HS-27A (cell line): ENCODE data around the gene WDSUB1.
A peak's percentile ranks its signal among the peaks of the same experiment; 100 is the strongest.

Experiments
- DNase-seq: peaks from one replicate; pipeline ENCODE4 v3.0.0-alpha.2; 2012; ENCODE audit warnings: low read depth, missing footprints

WDSUB1 gene

DNA sequence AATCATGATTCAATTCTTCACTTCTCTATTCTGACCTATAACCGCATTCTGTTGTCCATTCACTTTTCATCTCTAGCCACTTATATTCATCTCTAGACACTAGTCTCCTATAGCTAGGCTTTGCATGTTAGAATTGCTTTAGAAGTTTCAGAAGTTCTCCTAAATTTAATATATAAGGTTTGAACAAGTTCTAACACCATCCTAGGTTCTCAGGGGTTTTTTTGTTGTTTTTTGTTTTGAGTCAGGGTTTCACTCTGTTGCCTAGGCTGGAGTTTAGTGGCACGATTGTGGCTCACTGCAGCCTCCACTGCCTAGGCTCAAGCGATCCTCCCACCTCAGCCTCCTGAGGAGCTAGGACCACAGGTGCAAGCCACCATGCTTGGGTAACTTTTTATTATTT, 19.9 kb downstream of the WDSUB1 start:
- no peak for DNase-seq

DNA sequence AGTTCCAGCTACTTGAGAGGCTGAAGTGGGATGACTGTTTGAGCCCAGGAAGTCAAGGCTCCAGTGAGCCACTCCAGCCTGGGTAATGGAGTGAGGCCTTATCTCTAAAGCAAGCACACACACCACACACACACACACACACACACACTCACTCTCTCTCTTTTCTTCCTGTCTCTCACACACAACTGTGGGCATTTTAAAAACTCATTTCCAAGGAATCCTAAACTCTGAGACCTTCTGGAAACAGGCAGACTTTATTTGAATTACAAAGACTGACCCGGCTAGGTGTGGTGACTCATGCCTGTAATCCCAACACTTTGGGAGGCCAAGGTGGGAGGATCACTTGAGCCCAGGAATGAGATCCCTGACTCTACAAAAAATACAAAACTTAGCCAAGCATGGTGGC, 21.3 kb downstream of the WDSUB1 start:
- no peak for DNase-seq

DNA sequence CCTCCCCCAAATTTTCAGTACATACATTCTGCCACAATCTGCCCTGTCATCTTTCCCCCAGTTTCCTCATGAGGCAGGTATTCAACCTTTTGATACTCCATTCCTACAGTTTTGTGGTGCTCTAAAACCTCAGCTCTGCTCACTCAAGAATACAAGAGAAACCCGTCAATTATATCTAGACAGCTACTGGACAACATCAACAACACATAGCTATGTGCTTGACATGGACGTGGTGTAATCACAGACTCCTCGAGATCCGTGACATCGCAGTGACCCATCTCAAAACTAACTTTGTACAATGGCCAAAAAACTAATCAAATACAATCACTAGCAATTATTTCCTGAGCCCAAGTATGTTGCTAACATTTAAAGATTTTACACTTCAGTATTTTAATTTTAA, 23.6 kb downstream of the WDSUB1 start:
- no peak for DNase-seq

GRCh38 chr2:159262226-159262625, 24.3 kb downstream of the WDSUB1 start:
- DNase-seq = no peak

GRCh38 chr2:159256159-159256558, 30.3 kb downstream of the WDSUB1 start:
- no peak for DNase-seq

- DNase-seq = no peak
These were observed 33.6 kb downstream of the WDSUB1 start for GRCh38 chr2:159252905-159253304.

DNA sequence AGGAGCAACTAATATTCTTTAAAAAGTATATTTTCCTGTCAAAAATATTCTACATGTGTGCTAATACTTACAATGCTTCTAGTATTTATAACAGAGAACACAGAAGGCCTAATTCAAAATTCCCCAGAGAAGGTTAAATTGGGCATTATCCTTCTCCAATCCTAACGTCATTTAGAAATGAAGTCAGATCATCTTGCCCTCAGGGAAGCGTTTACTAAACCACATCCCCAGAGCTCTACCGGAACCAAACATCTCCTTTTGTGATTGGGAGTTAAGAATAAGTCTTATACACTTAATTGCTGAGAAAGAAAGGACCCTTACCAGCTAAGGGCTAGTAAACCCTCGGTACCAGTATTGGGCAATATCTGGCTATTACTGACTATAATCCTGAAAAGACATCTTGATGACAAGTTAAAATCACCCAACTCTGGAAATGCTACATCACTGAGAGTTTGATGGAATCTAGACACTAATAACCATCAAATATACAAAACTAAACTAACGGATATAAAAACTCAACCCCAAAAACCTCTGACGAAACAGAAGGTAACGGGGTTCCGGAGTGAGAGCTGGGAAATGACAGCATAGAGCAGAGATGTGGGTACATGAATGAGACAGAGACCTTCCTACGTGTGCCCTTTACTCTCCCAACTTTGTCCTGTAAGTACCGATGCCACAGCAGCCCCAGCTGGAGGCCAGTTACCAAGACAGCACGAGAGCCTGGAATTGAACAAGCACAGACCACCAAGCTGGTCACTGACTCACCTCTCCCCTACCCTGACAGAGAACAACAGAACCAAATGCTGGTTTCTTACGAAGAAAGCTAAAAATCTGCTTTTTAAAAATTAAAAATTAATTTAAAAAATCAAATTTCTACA, 35.0 kb downstream of the WDSUB1 start:
- DNase-seq = no peak

- peak; percentile 19 for DNase-seq
These were observed 36.4 kb downstream of the WDSUB1 start for GRCh38 chr2:159249990-159250715.

- no peak for DNase-seq
These were observed 40.0 kb downstream of the WDSUB1 start for GRCh38 chr2:159246325-159246988.

DNA sequence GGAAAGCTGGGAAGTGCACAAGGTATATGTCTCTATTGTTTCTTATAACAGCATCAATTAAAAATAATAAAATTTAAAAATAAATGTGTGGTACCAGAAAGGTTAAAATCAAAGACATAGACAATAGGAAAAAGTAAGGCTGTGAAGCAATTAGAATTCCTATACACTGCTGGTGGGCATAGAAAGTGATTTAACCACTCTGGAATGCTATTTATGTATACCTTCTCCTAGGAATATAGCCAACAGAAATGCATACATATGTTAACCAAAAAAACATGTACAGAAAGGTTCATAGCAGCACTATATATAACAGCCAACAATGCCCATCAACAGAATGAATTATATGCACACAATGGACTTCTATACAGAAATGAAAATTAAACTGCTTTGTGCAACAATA, 43.0 kb downstream of the WDSUB1 start:
- DNase-seq = no peak

DNA sequence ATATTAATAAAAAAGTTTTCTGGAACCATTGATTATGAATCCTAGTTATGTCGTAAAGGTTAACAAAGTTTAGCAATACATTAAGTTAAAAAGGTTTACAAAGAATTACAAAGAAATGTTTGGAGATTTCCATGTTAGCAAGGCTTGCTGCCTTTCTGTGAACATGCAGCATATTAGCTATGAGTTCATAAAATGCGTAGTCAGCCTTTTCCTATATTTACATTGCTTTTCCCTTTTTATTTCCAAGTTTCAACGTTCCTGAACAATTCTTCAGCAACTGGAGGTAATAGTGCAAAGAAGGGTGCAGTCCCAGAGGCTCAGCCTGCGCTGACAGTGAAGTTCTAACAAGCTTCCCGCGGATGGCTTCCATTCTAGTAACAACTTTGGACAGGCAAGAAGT, 51.6 kb downstream of the WDSUB1 start:
- no peak for DNase-seq

GRCh38 chr2:159232456-159233170, 53.9 kb downstream of the WDSUB1 start:
- DNase-seq = no peak

GRCh38 chr2:159230145-159230877, 56.2 kb downstream of the WDSUB1 start:
- DNase-seq = no peak

GRCh38 chr2:159229476-159230144, 56.9 kb downstream of the WDSUB1 start:
- DNase-seq = no peak

DNA sequence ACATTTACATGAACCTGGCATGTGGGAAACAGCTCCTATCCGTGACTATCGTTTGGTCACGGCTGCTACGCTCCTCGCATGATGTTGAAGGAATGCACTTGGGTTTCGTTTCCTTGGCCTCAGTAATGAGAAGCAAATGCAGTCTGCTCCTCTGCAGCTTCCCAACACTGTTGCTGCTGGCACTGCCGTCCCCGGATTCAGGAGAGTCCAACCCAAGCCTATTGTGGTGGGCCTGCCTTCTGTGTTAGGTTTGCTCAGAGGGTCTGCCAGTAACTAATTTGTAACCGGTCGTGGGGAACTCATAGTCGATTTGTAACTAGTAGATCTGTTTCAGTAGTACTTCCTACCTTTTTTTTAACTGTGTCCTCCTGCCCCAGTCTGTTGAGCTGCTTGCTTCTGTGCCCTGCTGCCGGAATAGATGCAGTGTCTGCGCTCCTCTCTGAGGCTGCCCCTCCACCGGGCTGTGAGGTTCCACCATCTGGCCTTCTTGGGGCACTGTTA, 58.4 kb downstream of the WDSUB1 start:
- no peak for DNase-seq

DNA sequence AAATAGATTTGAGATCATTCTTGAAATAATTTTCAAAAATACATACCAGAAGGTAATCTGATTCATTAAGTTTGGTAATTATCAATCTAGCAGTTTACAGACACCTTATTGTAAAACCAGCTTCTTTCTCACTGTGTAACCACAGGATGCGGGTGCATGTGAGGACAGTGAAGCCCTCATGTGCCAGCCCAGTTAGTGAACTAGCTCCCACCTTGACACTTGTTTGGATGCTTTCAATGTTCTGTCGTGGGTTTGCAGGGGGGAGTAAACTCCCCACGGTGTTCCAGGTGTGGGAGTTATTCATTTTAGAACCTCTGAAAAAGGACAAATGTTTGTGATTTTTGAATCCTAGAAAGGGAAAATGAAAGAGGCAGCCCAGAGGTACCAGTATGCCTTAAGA, 59.0 kb downstream of the WDSUB1 start:
- DNase-seq = no peak

GRCh38 chr2:159226608-159227385, 59.7 kb downstream of the WDSUB1 start:
- DNase-seq = no peak

DNA sequence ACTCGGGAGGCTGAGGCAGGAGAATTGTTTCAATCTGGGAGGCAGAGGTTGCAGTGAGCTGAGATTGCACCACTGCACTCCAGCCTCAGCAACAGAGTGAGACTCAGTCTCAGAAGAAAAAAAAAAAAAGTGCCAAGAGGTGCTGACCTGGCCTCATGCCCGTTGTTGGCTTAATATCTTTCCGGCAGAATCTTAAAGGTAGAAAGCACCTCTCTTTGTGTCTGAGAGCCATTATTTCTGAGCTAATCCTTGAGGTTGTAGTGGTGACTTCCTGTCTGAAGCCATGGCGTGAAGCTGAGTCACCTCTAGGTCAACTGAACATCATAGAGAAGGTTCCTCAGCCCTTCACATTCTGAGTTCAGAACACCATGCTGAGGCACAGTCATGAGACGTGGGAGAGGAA, 60.4 kb downstream of the WDSUB1 start:
- DNase-seq = no peak

- DNase-seq = no peak
These were observed 61.2 kb downstream of the WDSUB1 start for GRCh38 chr2:159225025-159226016.
